Measurements from ENCODE around the gene KCNJ10. TPM values are rescaled to one million over a fixed set of nuclear protein-coding genes. Genes with fewer than 3 reads are reported as not detected.
A peak's percentile ranks its signal among the peaks of the same experiment; 100 is the strongest.

Gene KCNJ10
- total RNA-seq, 1 donor from 2014 or later = 0.04 TPM

DNA sequence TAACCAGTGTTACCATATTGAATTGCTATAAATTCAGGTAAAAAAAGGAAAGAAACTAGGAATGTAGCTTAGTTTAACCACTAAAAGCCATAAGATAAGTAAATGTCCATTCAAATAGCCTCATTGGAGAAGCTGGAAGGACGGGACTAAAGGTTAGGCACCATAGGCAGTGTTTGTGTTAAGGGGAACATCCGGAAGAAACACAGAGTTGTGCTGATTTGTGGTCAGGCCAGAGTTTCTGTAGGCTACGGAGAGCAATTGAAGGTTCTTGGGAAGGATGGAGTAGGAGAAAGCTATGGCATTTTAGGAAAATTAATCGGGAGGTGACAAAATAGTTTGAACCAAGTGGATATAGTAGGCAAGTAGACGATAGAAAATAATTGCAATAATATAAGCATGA, 1.3 kb upstream of the KCNJ10 start:
- no peak for TF ChIP-seq CTCF (IDR thresholded peaks at IDR 0.05; ENCODE audit: insufficient read depth, low read length, poor library complexity, severe bottlenecking)
- H3K27me3 ChIP-seq (ENCODE audit: control insufficient read depth, insufficient read depth, low read length) = peaks cover 39% of the 10 kb centered on the region
- no peak for DNase-seq (ENCODE audit: low read depth)
- no peaks in the 10 kb centered on the region for H3K36me3 ChIP-seq (ENCODE audit: control insufficient read depth, insufficient read depth, low read length)
- H3K4me3 ChIP-seq (ENCODE audit: low read depth, low read length) = no peak overlapping the region

DNA sequence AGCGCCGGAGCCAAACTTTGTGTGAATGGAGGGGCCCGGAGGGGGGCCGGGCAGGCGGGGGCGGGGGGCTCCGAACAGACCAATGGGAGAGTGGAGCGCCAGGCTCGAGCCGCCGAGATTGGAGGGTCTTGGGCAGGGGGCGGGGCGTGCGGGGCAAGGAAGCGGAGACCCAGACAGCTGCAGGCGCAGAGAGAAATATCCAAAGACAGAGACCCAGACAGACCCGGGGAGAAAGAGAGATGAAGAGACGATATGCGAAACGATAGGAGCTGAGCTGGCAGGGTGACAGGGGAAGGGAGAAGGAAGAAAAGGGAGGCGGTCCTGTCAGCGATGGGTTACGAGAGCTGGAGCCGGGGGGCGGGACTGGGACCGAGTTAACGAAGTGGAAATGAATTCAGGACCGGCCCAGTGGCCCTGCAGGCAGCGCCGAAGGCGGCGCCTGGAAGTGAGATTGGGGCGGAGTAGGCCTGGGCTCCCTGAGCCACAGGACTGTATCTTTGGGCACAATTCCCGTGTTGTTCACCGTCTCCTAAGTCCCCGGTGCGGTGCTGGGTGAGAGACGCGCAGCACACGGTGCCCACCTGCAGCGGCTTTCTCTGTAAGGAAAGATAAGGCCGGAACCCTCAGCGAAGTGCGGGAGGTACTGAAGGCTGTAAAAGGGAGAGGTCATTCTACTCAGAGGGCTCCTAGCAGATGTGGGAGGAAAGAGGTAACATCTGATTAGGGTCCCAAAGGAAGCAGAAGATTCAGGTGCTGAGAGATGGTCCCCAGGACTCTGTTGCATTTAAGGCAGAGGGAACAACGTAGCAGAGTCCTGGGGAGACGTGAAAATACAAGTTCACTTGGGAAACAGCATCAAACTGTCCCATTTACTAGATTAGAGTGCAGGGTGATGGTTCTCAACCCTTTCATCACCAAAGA, 543 bp upstream of the KCNJ10 start:
- H3K4me3 ChIP-seq (ENCODE audit: low read depth, low read length) = peak overlapping the region; percentile 40
- H3K27me3 ChIP-seq (ENCODE audit: control insufficient read depth, insufficient read depth, low read length) = peaks cover 42% of the 10 kb centered on the region
- no peak for TF ChIP-seq CTCF (IDR thresholded peaks at IDR 0.05; ENCODE audit: insufficient read depth, low read length, poor library complexity, severe bottlenecking)
- no peaks in the 10 kb centered on the region for H3K36me3 ChIP-seq (ENCODE audit: control insufficient read depth, insufficient read depth, low read length)
- no peak for DNase-seq (ENCODE audit: low read depth)

DNA sequence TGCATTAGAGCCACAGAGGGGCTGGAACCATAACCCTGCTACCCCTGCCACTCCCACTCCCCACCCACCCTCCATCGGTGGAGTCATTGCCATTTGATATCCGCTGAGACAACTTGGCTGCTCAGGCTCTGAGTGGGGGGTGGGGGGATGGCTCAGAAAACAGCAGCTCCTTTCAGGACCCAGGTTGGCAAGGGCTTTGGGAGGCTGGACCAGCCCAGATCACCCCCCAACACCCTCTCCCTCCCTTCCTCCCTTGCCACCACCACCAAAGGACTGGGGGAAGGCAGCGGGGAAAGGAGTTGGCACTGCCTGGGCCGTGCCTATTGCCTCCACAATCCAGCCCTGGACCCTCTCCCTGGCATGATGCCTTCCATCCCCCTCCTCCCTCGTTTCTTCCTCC, 1.7 kb downstream of the KCNJ10 start:
- DNase-seq (ENCODE audit: low read depth) = no peak
- H3K27me3 ChIP-seq (ENCODE audit: control insufficient read depth, insufficient read depth, low read length) = peaks cover 42% of the 10 kb centered on the region
- TF ChIP-seq CTCF (IDR thresholded peaks at IDR 0.05; ENCODE audit: insufficient read depth, low read length, poor library complexity, severe bottlenecking) = no peak

DNA sequence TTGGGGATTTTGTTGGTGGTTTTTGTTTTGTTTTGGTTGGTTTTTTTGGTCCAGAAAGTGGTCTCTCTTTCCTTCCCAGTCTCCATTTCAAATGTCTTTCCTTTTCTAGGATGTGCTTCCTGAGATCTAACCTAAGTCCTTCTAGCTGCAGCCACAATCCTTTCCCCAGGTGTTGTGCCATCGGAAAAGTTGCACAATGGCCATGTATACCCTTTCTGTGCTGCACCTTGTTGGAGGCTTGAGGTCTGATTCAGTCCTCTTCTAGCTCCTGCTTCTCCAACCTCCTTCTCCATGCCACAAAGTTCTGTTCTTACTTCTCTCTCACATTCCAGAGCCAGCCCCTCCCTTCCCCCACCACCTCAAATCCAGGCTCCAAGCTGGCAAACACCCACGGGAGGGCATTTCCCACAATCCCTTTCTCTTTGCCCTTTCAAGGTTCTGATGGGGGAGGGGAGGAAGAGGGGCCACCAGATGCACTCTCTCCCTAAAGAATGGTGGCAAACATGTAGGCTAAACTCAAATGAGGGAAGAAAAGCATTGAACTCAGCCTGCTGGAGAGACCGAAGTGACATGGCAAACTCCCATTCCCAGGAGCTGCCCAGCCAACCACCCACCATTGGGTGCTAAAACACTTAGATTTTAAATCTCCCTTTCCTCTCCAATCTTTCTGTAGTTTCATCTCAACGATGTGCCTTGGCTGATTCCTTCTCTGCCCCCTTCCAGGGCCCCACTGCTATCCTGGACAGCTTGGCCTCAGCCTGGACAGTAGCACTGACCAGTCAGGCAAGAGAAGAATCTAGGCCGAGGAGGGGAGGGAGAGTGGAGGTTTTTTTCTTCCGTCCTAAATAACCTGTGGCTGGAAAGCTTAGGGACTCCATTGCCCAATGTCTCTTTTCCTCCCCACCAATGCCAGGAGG, 2.9 kb downstream of the KCNJ10 start:
- H3K27me3 ChIP-seq (ENCODE audit: control insufficient read depth, insufficient read depth, low read length) = peaks cover 53% of the 10 kb centered on the region
- no peaks in the 10 kb centered on the region for H3K36me3 ChIP-seq (ENCODE audit: control insufficient read depth, insufficient read depth, low read length)
- TF ChIP-seq CTCF (IDR thresholded peaks at IDR 0.05; ENCODE audit: insufficient read depth, low read length, poor library complexity, severe bottlenecking) = no peak
- H3K4me3 ChIP-seq (ENCODE audit: low read depth, low read length) = no peak overlapping the region
- DNase-seq (ENCODE audit: low read depth) = no peak

More for the DNA sequence above, 1.7 kb downstream of the KCNJ10 start:
- Histone ChIP-seq H3K4me3 (ENCODE audit: low read depth, low read length) (no peak overlapping the region), H3K36me3 (ENCODE audit: control insufficient read depth, insufficient read depth, low read length) (no peaks in the 10 kb centered on the region)

DNA sequence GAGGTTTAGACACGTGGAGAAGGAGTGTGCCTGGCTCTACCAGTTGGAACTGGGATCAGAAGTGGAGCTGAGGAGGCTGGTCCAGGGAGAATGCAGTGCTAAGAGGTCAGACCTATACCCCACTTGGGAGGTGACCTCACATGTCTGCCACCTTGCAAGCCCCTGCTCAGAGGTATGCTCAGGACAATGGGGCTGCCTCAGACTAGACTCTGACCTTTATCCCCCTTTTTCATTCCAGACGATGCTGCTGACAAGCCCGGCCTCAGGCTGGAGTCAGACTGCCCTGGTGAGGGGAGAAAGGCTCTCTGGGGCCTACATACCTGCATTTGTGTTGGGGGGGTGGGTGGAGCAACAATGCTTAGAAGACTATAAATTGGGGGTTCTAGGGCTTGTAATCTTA, 5.2 kb downstream of the KCNJ10 start:
- Histone ChIP-seq H3K27me3 (ENCODE audit: control insufficient read depth, insufficient read depth, low read length) (peaks cover 56% of the 10 kb centered on the region), H3K36me3 (ENCODE audit: control insufficient read depth, insufficient read depth, low read length) (no peaks in the 10 kb centered on the region), H3K4me3 (ENCODE audit: low read depth, low read length) (no peak overlapping the region)
- no peak for DNase-seq (ENCODE audit: low read depth)
- no peak for TF ChIP-seq CTCF (IDR thresholded peaks at IDR 0.05; ENCODE audit: insufficient read depth, low read length, poor library complexity, severe bottlenecking)

All from kidney epithelial cell (primary cell).